ENCODE data around the gene BMPER.

BMPER gene

GRCh38 chr7:33923440-33924229 is 18.3 kb downstream of the BMPER start:
- no peak for DNase-seq

- no peak for DNase-seq
Observed at GRCh38 chr7:33926535-33926934, 21.2 kb downstream of the BMPER start.

GRCh38 chr7:33928986-33929385 is 23.6 kb downstream of the BMPER start:
- DNase-seq: no peak

GRCh38 chr7:33932221-33932620 is 26.9 kb downstream of the BMPER start:
- DNase-seq: peak; percentile 47

GRCh38 chr7:33932832-33933468 is 27.6 kb downstream of the BMPER start:
- DNase-seq: peak; percentile 52

- DNase-seq: no peak
Observed at GRCh38 chr7:33933611-33934281, 28.4 kb downstream of the BMPER start.

- DNase-seq: no peak
Observed at GRCh38 chr7:33934391-33934790, 29.1 kb downstream of the BMPER start.

- DNase-seq: no peak
Observed at GRCh38 chr7:33936503-33936902, 31.2 kb downstream of the BMPER start.

GRCh38 chr7:33937871-33938270 is 32.5 kb downstream of the BMPER start:
- no peak for DNase-seq

- DNase-seq: no peak
Observed at GRCh38 chr7:33939121-33939520, 33.8 kb downstream of the BMPER start.

- DNase-seq: no peak
Observed at GRCh38 chr7:33940503-33940902, 35.2 kb downstream of the BMPER start.

- DNase-seq: no peak
Observed at GRCh38 chr7:33941418-33941817, 36.1 kb downstream of the BMPER start.

- DNase-seq: no peak
Observed at GRCh38 chr7:33946094-33946699, 40.9 kb downstream of the BMPER start.

GRCh38 chr7:33950047-33950714 is 44.8 kb downstream of the BMPER start:
- DNase-seq: no peak

- DNase-seq: no peak
Observed at GRCh38 chr7:33952824-33953223, 47.5 kb downstream of the BMPER start.

GRCh38 chr7:33958104-33958503 is 52.8 kb downstream of the BMPER start:
- no peak for DNase-seq

GRCh38 chr7:33959676-33960075 is 54.3 kb downstream of the BMPER start:
- no peak for DNase-seq

- no peak for DNase-seq
Observed at GRCh38 chr7:33961948-33962347, 56.6 kb downstream of the BMPER start.

GRCh38 chr7:33964417-33965182 is 59.3 kb downstream of the BMPER start:
- no peak for DNase-seq

- DNase-seq: no peak
Observed at GRCh38 chr7:33965183-33965744, 59.9 kb downstream of the BMPER start.

- DNase-seq: no peak
Observed at GRCh38 chr7:33968591-33968990, 63.3 kb downstream of the BMPER start.

GRCh38 chr7:33970536-33970935 is 65.2 kb downstream of the BMPER start:
- DNase-seq: no peak

Data from NCI-H2171 (cell line).